GM08714 (cell line): ENCODE data around the gene HECTD2.
"Not testable (repeated sequence)": the region's sequence is repeated elsewhere in the genome, so short reads cannot be mapped to it uniquely, and the experiment has no call there.

Experiments
- H3K4me3 ChIP-seq: fragments of 200-500 bp; sonication (Bioruptor generic); 2 replicates; pipeline ENCODE4 v1.5.1; 2014; ENCODE audit warnings: mild to moderate bottlenecking, low read length, inconsistent platforms
- ZNF274 ChIP-seq: IDR thresholded peaks from 2 replicates; pipeline ENCODE4 v1.6.1; 2012; ENCODE audit warnings: mild to moderate bottlenecking, low read depth, low read length

HECTD2 gene

GRCh38 chr10:91435241-91435640, 25.1 kb downstream of the HECTD2 start:
- no peak for TF ChIP-seq ZNF274
- no peak overlapping the region for H3K4me3 ChIP-seq

DNA sequence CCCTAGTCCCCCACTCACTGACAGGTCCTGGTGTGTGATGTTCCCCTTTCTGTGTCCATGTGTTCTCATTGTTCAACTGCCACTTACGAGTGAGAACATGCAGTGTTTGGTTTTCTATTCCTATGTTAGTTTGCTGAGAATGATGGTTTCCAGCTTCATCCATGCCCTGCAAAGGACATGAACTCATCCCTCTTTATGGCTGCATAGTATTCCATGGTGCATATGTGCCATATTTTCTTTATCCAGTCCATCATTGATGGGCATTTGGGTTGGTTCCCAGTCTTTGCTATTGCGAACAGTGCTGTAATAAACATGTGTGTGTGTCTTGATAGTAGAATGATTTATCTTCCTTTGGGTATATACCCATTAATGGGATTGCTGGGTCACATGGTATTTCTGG, 28.1 kb downstream of the HECTD2 start:
- H3K4me3 ChIP-seq: not testable (repeated sequence)

GRCh38 chr10:91444211-91445182, 34.4 kb downstream of the HECTD2 start:
- no peak for TF ChIP-seq ZNF274
- H3K4me3 ChIP-seq: no peak overlapping the region

GRCh38 chr10:91452063-91452462, 41.9 kb downstream of the HECTD2 start:
- H3K4me3 ChIP-seq: no peak overlapping the region
- no peak for TF ChIP-seq ZNF274

DNA sequence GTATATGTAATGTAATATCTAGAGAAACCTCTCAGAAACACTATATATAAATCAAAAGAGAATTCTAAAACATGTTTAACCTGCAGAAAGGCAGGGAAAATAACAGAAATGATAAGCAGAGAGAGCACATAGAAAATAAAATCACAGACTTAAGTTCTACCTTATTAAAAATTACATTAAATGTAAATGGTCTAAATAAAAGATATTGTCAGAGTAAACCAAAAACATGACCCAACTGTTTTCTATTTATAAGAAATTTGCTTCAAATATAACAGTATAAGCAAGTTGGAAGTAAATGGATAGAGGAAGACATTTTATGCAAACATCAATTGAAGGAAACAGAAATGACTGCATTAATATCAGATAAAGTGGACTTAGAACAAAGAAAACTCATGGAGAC, 43.4 kb downstream of the HECTD2 start:
- H3K4me3 ChIP-seq: no peak overlapping the region
- no peak for TF ChIP-seq ZNF274

- H3K4me3 ChIP-seq: not testable (repeated sequence)
Observed at GRCh38 chr10:91455135-91455534, 45.0 kb downstream of the HECTD2 start.

GRCh38 chr10:91460681-91461080, 50.5 kb downstream of the HECTD2 start:
- H3K4me3 ChIP-seq: no peak overlapping the region
- no peak for TF ChIP-seq ZNF274

DNA sequence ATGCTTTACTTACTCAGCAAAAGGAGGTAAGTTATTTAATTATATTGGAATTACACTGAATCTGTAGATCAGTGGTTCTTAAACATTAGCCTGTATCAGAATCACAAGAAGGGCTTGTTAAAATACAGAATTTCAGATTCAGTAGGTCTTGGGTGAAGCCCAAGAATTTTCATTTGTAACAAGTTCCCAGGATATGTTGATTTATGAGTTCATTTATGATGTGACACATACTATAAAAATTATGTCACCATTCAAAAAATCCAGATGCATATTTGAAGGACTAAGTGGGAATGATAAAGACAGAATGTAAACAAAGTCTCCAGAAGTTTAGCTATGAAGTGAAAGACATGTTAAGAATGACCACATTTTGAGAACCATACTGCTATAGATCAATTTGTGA, 52.3 kb downstream of the HECTD2 start:
- TF ChIP-seq ZNF274: no peak
- H3K4me3 ChIP-seq: no peak overlapping the region

GRCh38 chr10:91464500-91464899, 54.4 kb downstream of the HECTD2 start:
- no peak overlapping the region for H3K4me3 ChIP-seq
- no peak for TF ChIP-seq ZNF274

DNA sequence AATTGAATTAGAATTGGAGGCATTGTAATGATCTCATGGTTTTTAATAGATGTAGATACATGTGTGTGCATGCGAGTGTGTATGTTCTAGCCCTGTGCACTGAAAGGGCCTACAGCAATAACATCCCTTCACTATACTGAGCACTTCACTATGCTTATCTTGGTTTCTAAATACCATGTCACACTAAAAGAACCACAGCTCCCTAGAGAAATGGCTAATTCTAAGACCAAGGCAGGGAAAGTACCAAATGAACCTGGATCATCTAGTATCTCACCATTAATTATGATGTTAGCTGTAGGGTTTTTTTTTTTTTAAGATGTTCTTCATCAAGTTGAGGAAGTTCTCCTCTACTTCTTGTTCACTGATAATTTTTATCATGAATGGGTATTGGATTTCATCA, 55.1 kb downstream of the HECTD2 start:
- no peak overlapping the region for H3K4me3 ChIP-seq
- no peak for TF ChIP-seq ZNF274

GRCh38 chr10:91467114-91467513, 57.0 kb downstream of the HECTD2 start:
- no peak for TF ChIP-seq ZNF274
- H3K4me3 ChIP-seq: no peak overlapping the region

- H3K4me3 ChIP-seq: no peak overlapping the region
- TF ChIP-seq ZNF274: no peak
Observed at GRCh38 chr10:91471602-91472001, 61.5 kb downstream of the HECTD2 start.

DNA sequence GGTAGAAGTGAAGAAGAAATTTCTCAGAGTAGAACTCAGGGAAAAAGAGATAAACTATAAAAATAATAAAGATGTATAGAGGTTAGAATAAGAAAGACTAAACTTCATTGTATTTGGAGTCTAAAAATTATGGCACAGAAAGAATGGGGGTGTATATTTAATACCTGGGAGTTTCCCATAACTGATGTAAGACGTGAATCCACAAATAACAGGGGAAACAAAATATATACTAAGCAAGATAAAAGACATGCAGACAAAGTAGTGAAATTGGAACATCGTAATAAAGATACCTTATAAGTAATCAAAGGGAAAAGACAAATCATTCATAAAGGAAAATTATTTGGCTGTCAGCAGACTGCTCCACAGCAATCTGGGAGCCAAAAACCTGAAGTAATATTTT, 62.8 kb downstream of the HECTD2 start:
- no peak for TF ChIP-seq ZNF274
- H3K4me3 ChIP-seq: no peak overlapping the region

- H3K4me3 ChIP-seq: no peak overlapping the region
- no peak for TF ChIP-seq ZNF274
Observed at GRCh38 chr10:91474009-91474408, 63.9 kb downstream of the HECTD2 start.

- H3K4me3 ChIP-seq: no peak overlapping the region
- TF ChIP-seq ZNF274: no peak
Observed at GRCh38 chr10:91477236-91477635, 67.1 kb downstream of the HECTD2 start.

- no peak for TF ChIP-seq ZNF274
- H3K4me3 ChIP-seq: no peak overlapping the region
Observed at GRCh38 chr10:91479583-91479982, 69.4 kb downstream of the HECTD2 start.
